Measurements from ENCODE around the gene DUSP14.
"Not testable (repeated sequence)": the region's sequence is repeated elsewhere in the genome, so short reads cannot be mapped to it uniquely, and the experiment has no call there.

Gene DUSP14, protein sequence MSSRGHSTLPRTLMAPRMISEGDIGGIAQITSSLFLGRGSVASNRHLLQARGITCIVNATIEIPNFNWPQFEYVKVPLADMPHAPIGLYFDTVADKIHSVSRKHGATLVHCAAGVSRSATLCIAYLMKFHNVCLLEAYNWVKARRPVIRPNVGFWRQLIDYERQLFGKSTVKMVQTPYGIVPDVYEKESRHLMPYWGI

DNA sequence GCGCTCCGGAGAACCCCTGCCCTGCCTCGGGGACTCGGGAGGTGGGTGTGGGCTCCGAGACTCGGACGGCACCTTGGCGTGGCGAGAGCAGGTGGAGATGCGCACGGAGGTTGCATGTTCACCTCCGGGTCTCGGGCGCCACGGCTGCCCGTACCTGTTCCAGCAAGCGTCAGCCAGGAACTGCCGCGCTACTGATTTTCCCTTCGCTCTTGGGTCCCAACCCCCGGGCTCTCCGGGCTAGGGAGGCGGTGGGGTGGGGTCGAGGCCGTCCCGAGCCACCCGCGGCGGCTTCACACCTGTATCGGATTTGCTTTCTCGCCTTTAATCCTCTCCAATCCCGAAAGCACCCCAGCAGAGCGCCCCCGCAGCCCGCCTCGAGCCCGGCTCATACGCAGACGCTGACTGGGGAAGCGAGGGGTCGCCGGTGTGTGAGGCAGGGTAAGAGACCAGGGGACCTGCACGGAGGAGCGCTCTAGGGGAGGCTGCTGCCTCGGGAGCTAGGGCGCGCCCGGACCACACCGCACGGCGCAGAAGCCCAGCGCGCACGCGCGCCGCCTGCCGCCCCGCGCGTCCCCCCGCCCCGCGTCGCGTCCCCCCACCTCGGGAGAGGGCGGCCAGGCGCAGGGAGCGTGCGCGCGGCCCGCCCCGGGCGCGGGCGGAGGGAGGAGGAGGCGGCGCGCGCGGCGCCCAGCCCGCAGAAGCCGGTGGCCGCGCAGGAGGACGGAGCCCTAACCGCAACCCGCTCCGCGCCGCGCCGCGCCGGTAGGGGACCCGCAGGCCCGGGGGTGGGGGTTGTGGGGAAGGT, at the start of gene DUSP14:
Gene DUSP14 (plus strand): TSS at position 695 of the 805 bp plus-strand sequence. CDS start 22,382 bp downstream, outside the sequence.
- Mint-ChIP-seq H3K4me1 (ENCODE audit: low read depth) (peaks cover 53% of the 10 kb centered on the region), H3K27ac (peak within 1 kb of the TSS; percentile 95)
- DNase-seq, result peak; percentile 87

DNA sequence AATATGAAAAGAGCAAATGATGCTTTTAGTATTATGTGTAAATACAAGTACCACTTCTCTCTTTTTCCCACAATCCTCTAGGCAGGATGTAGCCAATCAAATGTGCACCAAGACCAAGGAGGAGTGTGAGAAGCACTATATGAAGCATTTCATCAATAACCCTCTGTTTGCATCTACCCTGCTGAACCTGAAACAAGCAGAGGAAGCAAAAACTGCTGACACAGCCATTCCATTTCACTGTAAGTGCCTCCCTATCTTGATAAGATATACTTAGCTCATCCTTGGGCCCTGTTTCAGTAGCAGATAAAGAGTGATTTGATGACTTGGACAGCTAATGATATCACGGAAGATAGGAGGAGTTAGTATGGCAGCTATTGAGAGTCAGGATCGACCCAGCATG, 49.3 kb upstream of the DUSP14 start:
- no peaks in the 10 kb centered on the region for H3K9me3 Mint-ChIP-seq

More for the DNA sequence above, at the start of gene DUSP14:
- no peaks in the 10 kb centered on the region for H3K9me3 Mint-ChIP-seq
- no peaks in the 10 kb centered on the region for H3K27me3 Mint-ChIP-seq
- H3K4me3 Mint-ChIP-seq, result peak within 1 kb of the TSS; percentile 88
- H3K36me3 Mint-ChIP-seq (ENCODE audit: low read depth), result peaks cover 5% of the 10 kb centered on the region

DNA sequence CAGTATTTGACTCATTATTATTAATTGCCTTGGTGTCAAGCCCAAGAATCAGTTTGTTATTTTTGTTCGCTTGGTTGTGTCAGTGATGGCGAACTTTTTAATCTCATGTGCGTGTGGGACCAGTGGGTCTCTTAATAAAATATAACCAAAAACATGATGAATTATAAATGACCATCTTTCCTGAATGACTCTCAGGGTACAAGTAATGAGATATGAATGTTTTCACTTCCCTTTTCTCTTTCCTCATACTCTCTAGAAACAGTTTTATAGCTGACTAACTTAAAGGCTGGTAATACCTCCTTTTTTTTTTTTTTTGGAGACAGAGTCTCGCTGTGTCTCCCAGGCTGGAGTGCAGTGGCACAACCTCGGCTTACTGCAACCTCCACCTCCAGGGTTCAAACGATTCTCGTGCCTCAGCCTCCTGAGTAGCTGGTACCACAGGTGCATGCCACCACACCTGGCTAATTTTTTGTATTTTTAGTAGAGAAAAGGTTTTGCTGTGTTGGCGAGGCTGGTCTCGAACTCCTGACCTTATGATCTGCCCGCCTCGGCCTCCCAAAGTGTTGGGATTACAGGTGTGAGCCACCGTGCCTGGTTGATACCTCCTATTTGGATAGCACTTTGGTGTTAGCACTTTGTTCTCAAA, 48.2 kb upstream of the DUSP14 start:
- H3K9me3 Mint-ChIP-seq, DNase-seq: not testable (repeated sequence)
- H3K36me3 Mint-ChIP-seq (ENCODE audit: low read depth), result peaks cover 89% of the 10 kb centered on the region

More for the DNA sequence above, 49.3 kb upstream of the DUSP14 start:
- peaks cover 1% of the 10 kb centered on the region for H3K4me1 Mint-ChIP-seq (ENCODE audit: low read depth)
- peaks cover 90% of the 10 kb centered on the region for H3K36me3 Mint-ChIP-seq (ENCODE audit: low read depth)
- H3K27ac Mint-ChIP-seq, result no peak overlapping the region
- no peak overlapping the region for H3K4me3 Mint-ChIP-seq
- DNase-seq, result no peak
- H3K27me3 Mint-ChIP-seq, result no peaks in the 10 kb centered on the region

DNA sequence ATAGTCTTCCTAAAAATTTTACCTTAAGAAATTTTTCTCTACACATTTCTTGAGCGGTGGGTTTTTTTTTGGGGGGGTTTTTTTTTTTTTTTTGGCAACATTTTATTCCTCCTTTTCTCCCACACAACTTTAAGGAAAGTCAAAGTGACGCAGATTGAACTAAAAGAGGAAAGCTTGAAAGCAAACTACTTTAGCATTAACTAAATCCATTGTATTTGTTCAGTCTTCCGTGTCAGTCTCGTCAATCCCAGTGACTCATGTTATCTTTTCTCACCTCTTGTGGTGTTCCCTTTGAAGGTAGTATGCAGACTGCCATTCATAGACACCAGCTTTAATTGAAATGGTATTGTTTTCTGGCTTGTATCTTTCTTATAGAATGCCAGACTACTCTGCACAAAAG, 43.7 kb upstream of the DUSP14 start:
- Mint-ChIP-seq H3K27me3 (no peaks in the 10 kb centered on the region), H3K4me1 (ENCODE audit: low read depth) (peaks cover 10% of the 10 kb centered on the region), H3K36me3 (ENCODE audit: low read depth) (peaks cover 94% of the 10 kb centered on the region), H3K9me3 (no peaks in the 10 kb centered on the region), H3K27ac (no peak overlapping the region), H3K4me3 (no peak overlapping the region)
- no peak for DNase-seq

More for the DNA sequence above, 48.2 kb upstream of the DUSP14 start:
- H3K4me3 Mint-ChIP-seq; H3K27ac Mint-ChIP-seq; H3K27me3 Mint-ChIP-seq; H3K4me1 Mint-ChIP-seq (ENCODE audit: low read depth): not testable (repeated sequence)

DNA sequence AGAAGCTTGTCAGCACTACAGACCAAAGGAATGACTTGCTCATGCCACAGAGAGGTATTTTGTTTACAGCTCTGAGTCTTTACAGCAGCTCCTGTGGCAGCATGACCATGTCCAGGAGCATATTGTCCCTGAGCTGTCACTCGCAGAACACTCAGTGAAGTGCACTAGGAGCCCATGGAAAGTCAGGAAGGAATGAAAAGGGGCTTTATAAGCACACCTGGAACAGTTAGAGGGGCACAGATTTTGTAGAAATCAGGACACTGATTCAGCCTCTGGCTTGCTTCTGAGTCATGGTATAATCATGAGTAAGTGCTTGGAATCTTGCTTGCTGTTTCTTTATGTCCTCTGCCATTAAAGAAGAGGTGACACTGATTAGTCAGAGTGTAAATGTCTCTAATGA, 42.0 kb upstream of the DUSP14 start:
- peaks cover 88% of the 10 kb centered on the region for H3K36me3 Mint-ChIP-seq (ENCODE audit: low read depth)
- H3K4me3 Mint-ChIP-seq, result no peak overlapping the region
- DNase-seq, result no peak
- H3K4me1 Mint-ChIP-seq (ENCODE audit: low read depth), result peaks cover 10% of the 10 kb centered on the region
- peak overlapping the region; percentile 59 for H3K27ac Mint-ChIP-seq
- H3K9me3 Mint-ChIP-seq, result no peaks in the 10 kb centered on the region
- no peaks in the 10 kb centered on the region for H3K27me3 Mint-ChIP-seq

DNA sequence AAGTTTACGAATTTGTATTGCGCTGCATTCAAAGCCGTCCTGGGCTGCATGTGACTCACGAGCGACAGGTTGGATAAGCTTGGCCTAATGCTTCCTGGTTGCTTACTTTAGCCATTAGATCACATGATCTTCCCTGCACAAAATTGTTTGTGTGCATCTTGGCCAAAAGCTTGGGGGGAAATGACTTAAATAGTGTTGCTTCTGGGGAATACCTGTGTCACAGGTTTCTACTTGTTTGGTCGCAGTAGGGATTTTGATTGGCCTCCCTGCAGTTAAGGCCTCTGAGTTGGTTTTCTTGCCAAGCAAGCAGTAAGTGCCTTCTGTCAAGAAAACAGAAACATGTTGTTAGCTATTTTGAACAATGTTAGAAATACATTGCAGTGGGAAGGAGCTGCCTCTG, 39.6 kb upstream of the DUSP14 start:
- peaks cover 10% of the 10 kb centered on the region for H3K4me1 Mint-ChIP-seq (ENCODE audit: low read depth)
- no peak overlapping the region for H3K4me3 Mint-ChIP-seq
- H3K27me3 Mint-ChIP-seq, result no peaks in the 10 kb centered on the region
- peaks cover 84% of the 10 kb centered on the region for H3K36me3 Mint-ChIP-seq (ENCODE audit: low read depth)
- no peaks in the 10 kb centered on the region for H3K9me3 Mint-ChIP-seq
- no peak for DNase-seq
- H3K27ac Mint-ChIP-seq, result no peak overlapping the region

DNA sequence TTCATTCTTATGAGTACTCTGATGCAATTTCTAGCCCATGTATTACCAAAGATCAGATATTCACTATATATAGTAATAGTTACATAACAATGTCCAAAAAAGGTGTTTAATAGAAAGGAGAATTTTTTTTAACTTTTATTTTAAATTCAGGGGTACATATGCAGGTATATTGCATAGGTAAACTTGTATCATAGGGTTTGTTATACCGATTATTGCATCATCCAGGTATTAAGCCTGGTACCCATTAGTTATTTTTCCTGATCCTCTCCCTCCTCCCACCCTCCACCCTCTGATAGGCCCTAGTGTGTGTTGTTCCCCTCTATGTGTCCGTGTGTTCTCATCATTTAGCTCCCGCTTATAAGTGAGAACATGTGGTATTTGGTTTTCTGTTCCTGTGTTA, 31.9 kb upstream of the DUSP14 start:
- H3K4me3 Mint-ChIP-seq, H3K9me3 Mint-ChIP-seq, H3K27ac Mint-ChIP-seq, DNase-seq, H3K27me3 Mint-ChIP-seq: not testable (repeated sequence)
- H3K4me1 Mint-ChIP-seq (ENCODE audit: low read depth), result peaks cover 10% of the 10 kb centered on the region
- H3K36me3 Mint-ChIP-seq (ENCODE audit: low read depth), result peaks cover 66% of the 10 kb centered on the region

DNA sequence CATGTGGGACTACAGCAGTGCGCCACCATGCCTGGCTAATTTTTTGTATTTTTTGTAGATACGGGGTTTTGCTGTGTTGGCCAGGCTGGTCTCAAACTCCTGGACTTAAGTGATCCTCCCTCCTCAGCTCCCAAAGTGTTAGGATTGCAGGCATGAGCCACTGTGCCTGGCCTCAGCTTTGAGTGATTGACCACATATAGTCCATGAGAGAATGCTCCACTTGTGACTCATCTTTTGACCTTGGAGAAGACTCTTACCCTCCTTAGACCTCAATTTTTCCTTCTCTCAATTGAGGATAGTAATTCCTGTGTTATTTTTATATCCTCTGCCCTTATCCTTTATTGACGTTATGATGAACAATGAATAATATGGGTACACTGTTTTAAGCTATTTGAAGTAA, 30.9 kb upstream of the DUSP14 start:
- no peaks in the 10 kb centered on the region for H3K27me3 Mint-ChIP-seq
- H3K4me3 Mint-ChIP-seq, result no peak overlapping the region
- peaks cover 10% of the 10 kb centered on the region for H3K4me1 Mint-ChIP-seq (ENCODE audit: low read depth)
- H3K36me3 Mint-ChIP-seq (ENCODE audit: low read depth), result peaks cover 66% of the 10 kb centered on the region
- no peak overlapping the region for H3K27ac Mint-ChIP-seq
- no peaks in the 10 kb centered on the region for H3K9me3 Mint-ChIP-seq
- no peak for DNase-seq

DNA sequence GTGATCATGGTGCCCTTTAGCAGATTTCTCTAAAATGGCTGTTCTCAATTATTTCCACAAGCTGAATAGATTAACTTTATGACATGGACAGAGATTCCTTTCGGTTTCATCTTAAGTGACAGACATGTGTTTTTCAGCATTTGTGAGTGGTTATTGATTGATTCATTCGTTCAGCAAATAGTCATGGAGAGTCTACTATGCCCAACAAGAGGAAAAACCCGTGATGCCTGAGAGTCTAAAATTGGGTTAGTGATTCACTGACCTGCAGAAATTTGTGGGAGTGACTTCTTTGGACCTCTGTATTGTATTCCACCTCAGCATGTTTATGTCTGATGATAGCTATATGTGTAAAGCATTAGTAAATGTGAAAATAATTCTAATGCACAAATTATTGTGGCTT, 28.0 kb upstream of the DUSP14 start:
- DNase-seq, result no peak
- Mint-ChIP-seq H3K9me3 (no peaks in the 10 kb centered on the region), H3K4me3 (no peak overlapping the region), H3K4me1 (ENCODE audit: low read depth) (peaks cover 10% of the 10 kb centered on the region), H3K27me3 (no peaks in the 10 kb centered on the region), H3K36me3 (ENCODE audit: low read depth) (peaks cover 73% of the 10 kb centered on the region), H3K27ac (peak overlapping the region; percentile 57)

DNA sequence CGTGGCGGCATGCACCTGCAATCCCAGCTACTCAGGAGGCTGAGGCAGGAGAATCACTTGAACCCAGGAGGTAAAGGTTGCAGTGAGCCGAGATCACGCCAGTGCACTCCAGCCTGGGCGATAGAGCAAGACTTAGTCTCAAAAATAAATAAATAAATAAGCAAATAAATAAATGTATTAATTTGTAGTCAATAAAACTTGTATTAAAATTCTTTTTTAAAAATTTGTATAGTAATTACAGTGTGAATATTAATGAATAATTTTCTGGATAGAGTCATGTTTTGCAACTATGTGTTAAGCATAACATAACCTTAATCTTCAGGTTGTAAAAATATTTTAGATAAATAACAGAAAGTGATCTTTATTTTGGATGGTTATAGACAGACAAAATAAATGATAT, 27.2 kb upstream of the DUSP14 start:
- Mint-ChIP-seq H3K36me3 (ENCODE audit: low read depth) (peaks cover 81% of the 10 kb centered on the region), H3K27me3 (no peaks in the 10 kb centered on the region), H3K9me3 (no peaks in the 10 kb centered on the region), H3K4me1 (ENCODE audit: low read depth) (peaks cover 10% of the 10 kb centered on the region), H3K27ac (no peak overlapping the region), H3K4me3 (no peak overlapping the region)
- DNase-seq, result no peak

DNA sequence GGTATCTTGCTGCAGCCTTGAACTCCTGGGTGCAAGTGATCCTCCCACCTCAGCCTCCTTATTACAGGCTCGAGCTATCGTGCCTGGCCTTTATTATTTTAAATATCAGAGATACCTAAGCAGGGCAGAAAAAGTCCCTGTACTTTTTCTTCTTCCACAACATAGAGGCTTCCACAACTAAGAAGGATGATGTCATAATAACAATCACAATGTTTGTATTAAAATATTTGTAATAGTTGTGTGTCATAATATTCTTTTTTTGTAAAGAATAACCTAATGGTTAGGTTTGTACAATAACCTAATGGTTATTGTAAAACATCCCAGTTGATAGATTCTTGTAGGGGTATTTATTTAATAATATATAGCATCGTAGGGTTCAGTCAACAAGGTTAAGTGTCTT, 26.7 kb upstream of the DUSP14 start:
- H3K4me1 Mint-ChIP-seq (ENCODE audit: low read depth), result peaks cover 10% of the 10 kb centered on the region
- H3K27me3 Mint-ChIP-seq, result no peaks in the 10 kb centered on the region
- H3K9me3 Mint-ChIP-seq, result no peaks in the 10 kb centered on the region
- DNase-seq, result no peak
- H3K4me3 Mint-ChIP-seq, result no peak overlapping the region
- H3K36me3 Mint-ChIP-seq (ENCODE audit: low read depth), result peaks cover 80% of the 10 kb centered on the region
- H3K27ac Mint-ChIP-seq, result no peak overlapping the region

DNA sequence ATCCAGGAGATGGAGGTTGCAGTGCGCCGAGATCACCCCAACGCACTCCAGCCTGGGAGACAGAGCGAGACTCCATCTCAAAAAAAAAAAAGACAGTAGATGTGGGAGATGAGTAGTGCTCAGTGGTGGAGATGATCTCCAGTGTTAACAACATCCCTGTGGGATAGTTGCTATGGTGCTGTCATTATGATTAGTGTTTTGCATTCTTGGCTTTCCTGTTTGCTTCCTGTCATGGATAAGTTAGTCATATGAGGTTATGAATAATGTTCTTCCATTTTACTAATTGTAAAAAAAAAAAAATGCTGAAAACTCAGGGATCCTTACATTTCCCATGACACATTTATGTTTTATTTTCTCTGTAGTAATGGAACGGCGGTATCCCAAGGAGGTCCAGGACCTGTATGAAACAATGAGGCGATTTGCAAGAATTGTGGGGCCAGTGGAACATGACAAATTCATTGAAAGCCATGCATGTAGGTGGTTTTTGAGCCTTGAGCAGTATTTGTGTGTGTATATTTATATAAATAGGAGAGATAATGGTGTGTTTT, 24.5 kb upstream of the DUSP14 start:
- H3K9me3 Mint-ChIP-seq, result no peaks in the 10 kb centered on the region

DNA sequence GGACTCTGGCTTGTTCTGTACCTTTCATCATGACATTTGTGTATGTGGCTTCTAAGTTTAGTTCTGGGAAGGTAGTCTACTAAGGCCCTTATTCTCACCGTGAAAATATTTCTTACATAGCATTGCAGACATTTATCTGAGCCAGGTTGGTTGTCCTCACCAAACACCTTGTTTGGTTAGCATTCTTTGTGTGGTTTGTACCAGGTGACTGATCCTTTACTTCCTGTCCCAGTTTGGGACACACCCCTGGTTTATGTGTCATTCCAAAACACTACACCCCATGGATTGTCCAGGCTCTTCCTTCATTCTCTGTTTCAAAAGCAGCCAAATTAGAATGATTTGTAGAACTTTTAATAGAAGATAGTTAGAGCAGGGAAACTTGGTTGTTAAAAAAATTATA, 23.2 kb upstream of the DUSP14 start:
- Mint-ChIP-seq H3K27me3 (no peaks in the 10 kb centered on the region), H3K9me3 (no peaks in the 10 kb centered on the region), H3K4me1 (ENCODE audit: low read depth) (peaks cover 4% of the 10 kb centered on the region), H3K4me3 (no peak overlapping the region), H3K27ac (no peak overlapping the region), H3K36me3 (ENCODE audit: low read depth) (peaks cover 85% of the 10 kb centered on the region)
- DNase-seq, result no peak

More for the DNA sequence above, 24.5 kb upstream of the DUSP14 start:
- H3K4me3 Mint-ChIP-seq, result no peak overlapping the region
- H3K4me1 Mint-ChIP-seq (ENCODE audit: low read depth), result peaks cover 10% of the 10 kb centered on the region
- no peaks in the 10 kb centered on the region for H3K27me3 Mint-ChIP-seq
- peaks cover 85% of the 10 kb centered on the region for H3K36me3 Mint-ChIP-seq (ENCODE audit: low read depth)
- no peak for DNase-seq
- no peak overlapping the region for H3K27ac Mint-ChIP-seq

DNA sequence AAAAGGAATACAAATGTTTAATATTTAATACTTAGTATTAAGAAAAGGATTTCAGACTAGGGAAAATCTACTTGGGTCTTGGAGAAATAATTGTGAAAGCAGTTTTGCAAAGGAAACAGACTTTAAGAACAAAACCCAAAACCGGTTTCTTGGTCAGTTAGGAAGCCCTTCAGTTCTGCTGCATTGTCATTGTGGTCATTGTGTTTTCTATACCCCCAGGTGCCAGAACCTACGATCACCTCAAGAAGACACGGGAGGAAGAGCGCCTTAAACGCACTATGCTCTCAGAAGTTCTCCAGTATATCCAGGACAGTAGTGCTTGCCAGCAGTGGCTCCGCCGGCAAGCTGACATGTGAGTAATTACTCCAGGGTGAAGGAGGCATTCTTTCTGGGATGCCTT, 19.5 kb upstream of the DUSP14 start:
- H3K4me3 Mint-ChIP-seq, result no peak overlapping the region
- H3K36me3 Mint-ChIP-seq (ENCODE audit: low read depth), result peaks cover 90% of the 10 kb centered on the region
- H3K27me3 Mint-ChIP-seq, result no peaks in the 10 kb centered on the region
- no peak overlapping the region for H3K27ac Mint-ChIP-seq
- DNase-seq, result no peak
- H3K4me1 Mint-ChIP-seq (ENCODE audit: low read depth), result no peaks in the 10 kb centered on the region
- no peaks in the 10 kb centered on the region for H3K9me3 Mint-ChIP-seq
